ENCODE data around the gene UBE2Q1.

The UBE2Q1 gene

DNA sequence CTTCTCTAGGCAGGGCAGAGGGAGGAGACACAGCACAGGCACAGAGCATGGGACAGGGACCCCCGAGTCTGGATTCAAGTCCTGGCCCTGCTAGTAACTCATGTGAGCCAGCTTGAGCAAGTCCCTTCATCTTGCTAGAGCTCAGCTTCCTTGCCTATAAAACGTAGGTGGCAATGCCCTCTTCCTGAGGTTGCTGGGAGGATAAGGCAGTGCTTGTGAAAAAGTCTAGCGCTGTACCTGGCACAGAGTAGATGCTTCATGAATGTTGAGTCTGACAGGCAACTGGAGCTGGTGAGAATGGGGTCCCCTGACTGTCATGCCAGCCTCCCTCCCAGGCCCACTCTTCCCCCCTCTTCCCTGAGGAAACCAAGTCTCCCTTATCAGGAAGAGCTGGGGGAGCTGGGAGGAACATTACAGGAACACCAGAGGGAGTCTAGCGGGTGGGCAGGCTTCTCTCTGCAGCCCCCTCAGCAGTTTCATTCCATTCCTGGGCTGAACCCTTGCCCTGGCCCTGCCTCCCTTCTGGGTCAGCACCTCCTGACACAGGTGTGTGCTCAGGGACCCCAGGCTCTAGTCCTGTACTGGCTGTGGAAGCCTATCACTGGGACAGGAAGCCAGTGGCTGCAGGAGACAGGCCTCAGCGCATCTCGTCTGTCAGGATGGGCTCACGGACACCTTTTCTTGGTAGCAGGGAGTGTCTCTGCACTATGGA is 19.0 kb upstream of the UBE2Q1 start:
- no peak for DNase-seq (ENCODE audit: low read depth in 2 of 2)

DNA sequence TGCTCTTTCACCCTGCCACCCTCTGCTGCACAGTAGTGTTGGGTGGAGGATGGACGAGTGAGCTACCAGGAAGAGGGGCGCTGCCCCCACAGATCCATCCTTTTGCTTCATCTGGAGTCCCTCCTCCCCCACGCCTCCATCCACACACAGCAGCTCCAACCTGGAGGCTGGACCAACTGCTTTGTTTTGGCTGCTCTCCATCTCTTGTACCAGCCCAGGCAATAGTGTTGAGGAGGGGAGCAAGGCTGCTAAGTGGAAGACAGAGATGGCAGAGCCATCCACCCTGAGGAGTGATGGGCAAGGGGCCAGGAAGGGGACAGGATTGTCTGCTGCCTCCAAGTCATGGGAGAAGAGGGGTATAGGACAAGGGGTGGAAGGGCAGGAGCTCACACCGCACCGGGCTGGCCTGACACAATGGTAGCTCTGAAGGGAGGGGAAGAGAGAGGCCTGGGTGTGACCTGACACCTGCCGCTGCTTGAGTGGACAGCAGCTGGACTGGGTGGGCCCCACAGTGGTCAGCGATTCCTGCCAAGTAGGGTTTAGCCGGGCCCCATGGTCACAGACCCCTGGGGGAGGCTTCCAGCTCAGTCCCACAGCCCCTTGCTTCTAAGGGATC is 17.6 kb upstream of the UBE2Q1 start:
- DNase-seq (ENCODE audit: low read depth in 2 of 2), result no peak

DNA sequence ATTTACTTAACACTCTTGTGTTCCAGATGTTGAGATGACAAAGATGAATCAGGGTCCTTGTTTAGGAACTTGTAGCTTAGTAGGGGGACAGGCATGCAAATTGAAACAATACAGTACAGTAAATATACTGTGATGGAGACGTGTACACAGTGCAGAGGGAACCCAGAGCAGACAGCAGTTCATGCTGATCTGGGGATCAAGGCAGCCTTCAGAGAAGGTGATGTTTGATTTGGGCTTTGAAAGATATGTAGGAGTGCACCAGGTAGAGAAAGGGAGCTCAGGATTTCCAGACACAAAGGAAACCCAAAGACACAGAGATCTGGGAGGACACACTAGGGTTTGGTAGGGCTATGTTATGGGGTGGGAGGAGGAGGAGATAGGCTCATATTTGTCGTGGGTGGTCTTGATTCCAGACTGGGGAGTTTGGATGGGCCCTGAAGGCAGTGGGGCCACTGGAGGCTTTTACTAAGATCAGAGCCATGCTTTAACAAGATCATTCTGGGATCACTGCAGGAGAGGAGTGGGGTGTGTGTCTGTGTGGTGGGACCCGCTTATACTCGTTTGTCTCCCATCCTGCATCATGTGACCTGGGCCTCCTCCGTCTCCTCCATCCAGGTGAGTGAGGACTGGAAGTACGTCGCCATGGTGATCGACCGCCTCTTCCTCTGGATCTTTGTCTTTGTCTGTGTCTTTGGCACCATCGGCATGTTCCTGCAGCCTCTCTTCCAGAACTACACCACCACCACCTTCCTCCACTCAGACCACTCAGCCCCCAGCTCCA is 16.9 kb upstream of the UBE2Q1 start:
- no peak for DNase-seq (ENCODE audit: low read depth in 2 of 2)

DNA sequence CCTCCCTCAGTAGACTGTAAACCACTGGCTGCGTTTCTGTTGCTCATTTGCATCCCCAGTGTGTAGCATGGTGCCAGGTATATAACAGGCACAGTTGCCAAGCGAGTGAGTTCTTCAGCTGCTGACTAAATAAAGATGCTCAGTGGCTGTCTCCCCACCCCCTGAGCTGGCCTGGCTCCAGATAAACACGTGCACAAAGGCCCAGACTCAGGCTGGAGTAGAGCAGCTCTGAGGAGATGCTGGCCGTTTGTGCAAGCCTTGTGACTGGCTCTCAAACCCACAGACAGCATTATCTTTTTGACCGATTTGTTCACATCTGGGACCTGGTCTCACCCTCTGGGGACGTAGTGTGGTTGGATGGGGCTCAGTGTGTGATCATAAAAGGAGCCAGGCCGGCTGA is 16.3 kb upstream of the UBE2Q1 start:
- no peak for DNase-seq (ENCODE audit: low read depth in 2 of 2)

DNA sequence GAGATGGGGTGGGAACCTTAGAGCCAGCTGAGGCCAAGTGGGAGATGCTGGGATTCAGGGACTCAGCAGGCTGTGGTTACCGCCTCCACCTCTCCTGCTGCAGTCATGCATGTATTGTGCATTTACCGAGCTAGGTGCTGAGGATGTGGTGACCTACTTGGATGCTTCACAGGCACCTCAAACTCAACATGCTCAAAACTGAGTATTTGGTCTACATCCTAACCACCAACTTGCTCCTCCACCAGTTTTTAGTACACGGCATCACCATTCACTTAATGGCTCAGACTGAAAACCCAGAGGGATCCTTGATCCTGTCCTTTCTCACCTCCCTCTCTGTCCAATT is 14.7 kb upstream of the UBE2Q1 start:
- no peak for DNase-seq (ENCODE audit: low read depth in 2 of 2)

DNA sequence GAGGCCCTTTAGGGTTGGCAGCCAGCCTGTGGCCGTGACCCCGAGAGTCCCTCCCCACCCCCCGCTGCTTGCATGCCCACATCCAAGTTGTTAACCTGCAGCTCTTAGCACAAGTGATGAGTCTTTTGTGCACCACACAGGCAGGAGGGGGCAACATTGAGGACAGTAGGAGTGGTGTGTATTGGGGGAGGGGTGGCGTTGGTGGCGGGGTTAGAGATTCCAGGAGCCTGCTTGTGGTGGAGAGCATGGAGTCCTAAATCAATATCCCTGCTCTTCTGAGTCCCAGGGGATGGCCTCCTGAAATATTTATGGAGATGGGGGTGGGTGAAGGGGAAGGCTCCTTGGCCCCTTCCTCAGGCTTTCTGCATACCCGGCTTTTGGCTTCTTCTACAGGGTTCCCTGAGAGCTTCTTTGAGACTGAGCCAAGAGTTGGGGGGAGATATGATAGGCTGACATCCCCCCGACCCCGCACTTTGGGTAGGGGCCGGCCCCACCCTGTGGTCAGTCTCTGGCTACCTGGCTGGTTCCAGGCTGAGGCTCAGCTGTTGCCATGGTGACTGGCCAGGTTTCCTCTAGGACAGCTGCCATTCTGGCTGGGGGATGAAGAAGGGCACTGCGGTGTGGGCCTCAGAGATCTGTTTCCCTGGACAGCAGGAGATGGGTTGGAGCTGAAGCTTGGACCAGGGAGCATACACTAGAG is 14.2 kb upstream of the UBE2Q1 start:
- no peak for DNase-seq (ENCODE audit: low read depth in 2 of 2)

DNA sequence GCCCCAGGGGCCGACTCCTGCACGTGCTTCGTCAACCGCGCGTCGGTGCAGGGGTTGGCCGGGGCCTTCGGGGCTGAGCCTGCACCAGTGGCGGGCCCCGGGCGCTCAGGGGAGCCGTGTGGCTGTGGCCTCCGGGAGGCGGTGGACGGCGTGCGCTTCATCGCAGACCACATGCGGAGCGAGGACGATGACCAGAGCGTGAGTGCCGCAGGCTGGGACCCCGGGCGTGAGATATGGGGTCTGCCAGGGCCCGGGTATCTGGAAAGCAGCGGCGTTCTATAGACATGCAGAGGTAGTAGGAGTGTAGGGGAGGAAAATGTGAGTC is 13.5 kb upstream of the UBE2Q1 start:
- DNase-seq (ENCODE audit: low read depth in 2 of 2), result no peak

DNA sequence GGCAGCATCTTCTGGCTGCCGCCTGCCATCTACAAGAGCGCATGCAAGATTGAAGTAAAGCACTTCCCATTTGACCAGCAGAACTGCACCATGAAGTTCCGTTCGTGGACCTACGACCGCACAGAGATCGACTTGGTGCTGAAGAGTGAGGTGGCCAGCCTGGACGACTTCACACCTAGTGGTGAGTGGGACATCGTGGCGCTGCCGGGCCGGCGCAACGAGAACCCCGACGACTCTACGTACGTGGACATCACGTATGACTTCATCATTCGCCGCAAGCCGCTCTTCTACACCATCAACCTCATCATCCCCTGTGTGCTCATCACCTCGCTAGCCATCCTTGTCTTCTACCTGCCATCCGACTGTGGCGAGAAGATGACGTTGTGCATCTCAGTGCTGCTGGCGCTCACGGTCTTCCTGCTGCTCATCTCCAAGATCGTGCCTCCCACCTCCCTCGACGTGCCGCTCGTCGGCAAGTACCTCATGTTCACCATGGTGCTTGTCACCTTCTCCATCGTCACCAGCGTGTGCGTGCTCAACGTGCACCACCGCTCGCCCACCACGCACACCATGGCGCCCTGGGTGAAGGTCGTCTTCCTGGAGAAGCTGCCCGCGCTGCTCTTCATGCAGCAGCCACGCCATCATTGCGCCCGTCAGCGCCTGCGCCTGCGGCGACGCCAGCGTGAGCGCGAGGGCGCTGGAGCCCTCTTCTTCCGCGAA is 12.9 kb upstream of the UBE2Q1 start:
- no peak for DNase-seq (ENCODE audit: low read depth in 2 of 2)

DNA sequence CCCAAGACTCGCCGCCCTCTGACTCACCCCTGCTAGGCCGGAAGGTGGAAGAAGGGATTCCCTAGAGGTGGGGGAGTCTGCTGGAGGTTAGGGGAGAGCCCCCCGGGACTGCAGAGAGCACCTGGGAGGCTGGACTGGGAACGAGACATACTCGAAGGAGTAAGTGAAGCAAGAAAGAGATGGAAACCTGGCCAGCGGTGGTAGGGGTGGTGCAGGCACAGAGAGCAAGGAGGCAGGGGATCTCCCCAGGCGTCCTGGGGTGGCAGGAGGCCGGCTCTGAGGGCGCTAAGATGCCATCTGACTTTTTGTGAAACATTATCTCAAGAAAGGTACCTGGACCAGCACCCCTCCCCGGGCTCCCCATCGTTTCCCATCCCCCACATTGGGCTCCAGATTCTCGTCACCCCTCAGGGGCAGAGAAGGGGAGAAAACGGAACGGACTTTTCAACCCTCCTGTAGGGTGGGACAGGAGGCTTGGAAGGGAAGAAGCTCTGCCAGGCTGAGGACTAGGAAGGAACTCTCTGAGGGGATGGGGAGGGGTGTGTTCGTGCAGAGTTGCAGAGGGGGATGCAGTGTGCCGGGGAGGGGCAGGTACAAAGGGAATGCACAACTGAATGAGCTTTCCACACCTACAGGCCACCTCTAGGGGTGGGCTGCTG is 9.8 kb upstream of the UBE2Q1 start:
- DNase-seq (ENCODE audit: low read depth in 2 of 2), result no peak

DNA sequence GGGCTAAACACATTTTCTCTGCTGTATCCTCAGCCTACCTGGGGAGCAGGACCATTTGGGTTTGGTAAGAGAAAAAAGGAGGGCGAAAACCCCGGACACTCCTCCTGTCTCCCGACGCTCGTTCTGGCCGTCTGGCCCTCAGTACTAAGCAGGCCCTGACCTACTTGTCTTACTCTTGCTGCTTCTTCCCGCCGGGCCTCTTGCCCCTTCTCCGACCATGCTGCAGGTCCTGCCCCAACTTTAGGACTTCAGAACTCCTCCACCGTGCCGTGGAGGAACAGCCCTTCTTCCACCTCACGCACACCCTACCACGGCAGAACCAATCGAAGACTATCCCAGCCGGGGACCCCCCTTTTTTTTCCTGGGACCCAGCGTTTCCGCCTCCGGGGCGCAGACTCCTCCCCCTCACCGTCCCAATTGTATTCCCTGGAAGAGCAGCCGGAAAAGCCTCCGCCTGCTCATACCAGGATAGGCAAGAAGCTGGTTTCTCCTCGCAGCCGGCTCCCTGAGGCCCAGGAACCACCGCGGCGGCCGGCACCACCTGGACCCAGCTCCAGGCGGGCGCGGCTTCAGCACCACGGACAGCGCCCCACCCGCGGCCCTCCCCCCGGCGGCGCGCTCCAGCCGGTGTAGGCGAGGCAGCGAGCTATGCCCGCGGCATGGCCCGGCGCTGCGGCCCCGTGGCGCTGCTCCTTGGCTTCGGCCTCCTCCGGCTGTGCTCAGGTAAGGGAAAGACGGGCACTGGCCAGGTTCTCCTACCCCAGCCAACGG is 9.1 kb upstream of the UBE2Q1 start, which contains the start of gene CHRNB2:
CHRNB2 (plus strand) TSS at position 393 of the 771 bp plus-strand sequence; CDS start at position 660, 267 bp downstream.
- DNase-seq (ENCODE audit: low read depth in 2 of 2), result peak; percentile 46 to 55

DNA sequence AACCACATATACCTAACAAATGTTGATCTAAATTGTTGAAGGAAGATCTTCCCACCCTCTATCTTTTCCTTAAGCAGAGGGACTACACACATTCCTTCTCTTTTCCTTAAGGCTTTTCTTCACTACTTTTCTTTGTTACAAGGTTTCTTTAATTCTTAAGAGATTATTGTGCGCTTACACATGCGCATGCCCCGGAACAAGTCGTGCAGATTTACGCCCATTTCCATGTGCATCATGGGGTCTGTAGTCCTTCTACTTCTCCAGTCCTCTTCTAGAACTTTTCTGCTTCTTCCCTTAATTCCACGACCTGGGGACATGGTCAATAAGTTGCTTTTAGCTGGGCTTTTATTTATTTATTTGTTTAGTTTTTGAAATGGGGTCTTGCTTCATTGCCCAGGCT is 7.4 kb upstream of the UBE2Q1 start:
- no peak for DNase-seq (ENCODE audit: low read depth in 2 of 2)

DNA sequence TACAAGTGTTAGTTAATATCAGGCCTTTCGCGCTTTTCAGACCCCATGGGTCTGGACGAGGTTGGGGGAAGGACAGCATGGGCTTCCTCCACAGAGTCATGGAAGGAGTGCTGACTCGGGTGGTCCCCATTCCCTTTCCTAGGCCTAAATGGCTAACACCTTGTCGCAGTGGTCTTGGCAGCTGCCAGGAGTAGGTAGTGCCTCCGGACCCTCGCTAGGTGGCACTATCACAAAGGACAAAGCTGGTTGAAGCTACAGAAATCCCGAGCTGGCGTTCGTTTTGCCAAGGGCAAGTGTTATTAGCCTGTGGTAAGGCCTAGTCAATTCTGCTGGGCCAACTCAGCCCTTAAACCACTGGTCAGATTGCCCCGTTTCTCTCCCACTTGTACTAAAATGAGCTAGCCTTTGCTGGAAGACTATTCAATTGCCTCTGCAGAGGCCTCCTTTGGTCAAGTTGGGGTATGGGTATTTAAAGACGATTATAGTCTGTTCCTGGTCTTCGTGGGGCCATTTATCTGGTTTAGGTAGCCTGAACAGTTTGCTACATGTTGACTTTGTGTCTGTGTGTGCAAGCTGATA is 1.1 kb upstream of the UBE2Q1 start:
- DNase-seq (ENCODE audit: low read depth in 2 of 2), result peak; percentile 73

DNA sequence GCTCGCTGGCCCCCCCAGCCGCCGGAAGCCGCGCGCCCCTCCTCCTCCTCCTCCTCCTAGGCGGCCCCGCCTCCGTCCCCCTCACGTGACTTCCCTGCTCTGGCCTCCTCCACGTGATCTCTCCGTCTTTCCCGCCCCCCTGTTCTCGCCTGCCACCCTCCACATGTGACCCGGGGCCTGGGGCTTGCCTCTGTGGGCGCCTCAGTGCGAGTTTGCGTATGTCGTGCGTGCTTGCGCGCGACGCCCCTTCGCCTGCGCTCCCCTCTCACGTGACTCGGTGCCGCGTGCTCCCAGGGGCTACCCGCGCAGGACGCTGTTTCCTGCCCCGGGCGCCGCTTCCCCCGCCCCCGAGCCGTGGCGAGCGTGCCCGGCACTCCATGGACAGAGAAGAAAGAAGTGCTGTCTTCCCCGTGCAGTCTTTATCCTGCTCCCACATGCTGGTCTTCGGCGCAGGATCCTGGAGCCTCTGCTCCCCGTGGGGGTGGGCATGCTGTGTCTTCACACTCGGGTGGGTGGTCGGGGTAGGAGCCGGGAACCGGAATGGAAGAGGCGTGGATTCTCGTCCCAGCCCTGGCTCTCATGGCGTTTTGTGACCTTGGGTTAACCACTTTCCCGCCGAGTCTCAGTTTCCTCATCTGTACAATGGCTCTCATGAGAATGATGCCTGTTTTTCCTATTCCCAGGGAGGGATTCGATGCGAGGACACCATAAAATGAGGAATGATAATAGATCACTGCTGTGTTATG is 431 bp upstream of the UBE2Q1 start:
- peak; percentile 96 to 99 for DNase-seq (ENCODE audit: low read depth in 2 of 2)

DNA sequence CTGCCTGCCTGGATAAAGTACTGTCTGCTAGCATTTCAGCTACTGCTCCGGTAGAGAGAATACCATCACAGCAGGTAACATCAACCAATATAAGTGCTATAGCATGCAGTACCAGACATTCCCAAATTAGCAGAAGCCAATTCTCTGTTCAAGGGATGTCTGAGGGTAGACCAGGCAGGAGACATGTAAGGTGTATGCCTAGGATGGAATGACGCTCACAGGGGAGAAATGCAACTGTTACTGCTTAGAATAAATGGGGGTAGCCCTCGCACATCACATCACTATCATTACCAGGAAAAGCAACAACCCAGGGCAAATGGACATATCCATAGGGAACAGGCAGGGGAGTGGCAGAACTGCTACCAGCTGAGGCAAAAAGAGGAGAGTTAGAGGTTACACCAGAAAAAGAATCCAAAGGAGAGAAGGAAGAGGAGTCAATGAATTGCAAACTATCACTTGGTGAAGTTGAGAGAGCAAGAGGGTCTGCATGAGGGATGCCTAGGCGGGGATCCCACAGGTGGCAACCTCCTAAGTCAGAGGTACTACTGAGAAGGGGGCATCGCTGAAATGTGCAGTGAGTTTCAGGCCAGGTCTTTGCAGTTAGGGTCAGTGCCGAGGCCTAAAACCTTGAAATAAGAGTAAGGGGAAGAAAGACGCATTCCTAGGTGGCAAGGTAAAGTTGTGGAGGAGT is 1.1 kb downstream of the UBE2Q1 start:
- DNase-seq (ENCODE audit: low read depth in 2 of 2), result no peak

DNA sequence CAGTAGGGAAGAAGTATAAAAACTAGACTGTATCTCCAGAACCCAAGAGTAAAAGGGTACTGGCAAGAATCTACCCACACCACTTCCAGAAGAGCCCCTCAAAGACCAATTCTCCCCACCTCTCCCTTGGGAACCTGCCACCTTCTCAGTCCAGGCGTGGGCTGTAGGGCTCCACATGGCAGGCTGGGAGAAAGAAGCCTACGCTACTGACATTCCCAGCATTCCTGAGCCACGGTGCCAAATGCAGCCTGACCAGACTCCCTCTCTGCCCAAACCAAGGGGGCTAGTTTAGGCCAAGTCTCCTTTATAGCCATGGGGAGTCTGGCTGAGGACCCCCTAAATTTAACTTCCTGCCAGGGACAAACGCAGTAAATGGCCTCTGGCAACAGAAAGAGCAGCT is 2.0 kb downstream of the UBE2Q1 start:
- no peak for DNase-seq (ENCODE audit: low read depth in 2 of 2)

DNA sequence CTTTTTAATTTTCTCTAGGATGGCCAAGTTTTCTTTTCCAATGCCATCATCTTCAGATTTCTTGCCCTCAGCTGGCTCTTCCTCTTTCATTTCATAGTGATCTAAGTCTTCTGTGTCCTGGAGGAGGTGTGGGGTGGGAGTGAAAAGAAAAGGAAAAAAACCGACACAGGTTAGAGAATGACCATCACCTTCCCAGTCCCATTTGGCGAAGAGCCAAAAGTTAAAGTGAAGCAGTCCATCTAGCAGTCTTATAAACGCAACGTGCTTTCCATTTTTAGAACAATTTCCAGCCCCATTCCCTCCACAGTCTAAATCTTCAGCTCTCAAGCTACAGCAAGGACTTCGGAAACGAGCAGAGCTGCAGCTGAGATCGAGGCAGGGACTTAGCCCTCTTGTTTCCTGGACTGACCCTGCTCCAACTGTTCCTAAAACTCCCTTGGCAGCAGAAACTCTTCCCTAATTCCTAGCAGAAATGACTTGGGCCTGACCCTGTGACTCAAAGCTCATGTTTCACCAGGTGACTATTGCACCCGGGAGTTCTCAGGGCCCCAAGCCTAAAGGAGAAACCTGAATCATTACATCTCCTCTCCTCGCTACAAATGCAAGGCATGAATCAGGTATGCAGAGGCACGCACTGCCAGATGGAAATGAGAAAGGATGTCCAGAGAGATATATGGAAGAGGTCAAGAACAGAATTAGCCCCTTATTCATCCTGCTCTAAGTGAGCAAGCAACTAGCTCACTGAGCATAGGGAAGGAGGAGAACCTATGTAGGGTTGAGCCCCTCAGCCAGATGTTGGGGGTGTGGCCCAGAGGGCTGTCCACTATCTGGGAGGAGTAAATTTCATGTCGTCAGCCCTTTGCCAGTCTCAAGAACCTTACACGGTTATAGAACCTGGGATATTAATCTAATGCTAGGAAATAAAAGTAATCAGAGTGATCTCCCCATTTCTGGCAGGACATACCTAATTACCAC is 5.1 kb downstream of the UBE2Q1 start:
- no peak for DNase-seq (ENCODE audit: low read depth in 2 of 2)

DNA sequence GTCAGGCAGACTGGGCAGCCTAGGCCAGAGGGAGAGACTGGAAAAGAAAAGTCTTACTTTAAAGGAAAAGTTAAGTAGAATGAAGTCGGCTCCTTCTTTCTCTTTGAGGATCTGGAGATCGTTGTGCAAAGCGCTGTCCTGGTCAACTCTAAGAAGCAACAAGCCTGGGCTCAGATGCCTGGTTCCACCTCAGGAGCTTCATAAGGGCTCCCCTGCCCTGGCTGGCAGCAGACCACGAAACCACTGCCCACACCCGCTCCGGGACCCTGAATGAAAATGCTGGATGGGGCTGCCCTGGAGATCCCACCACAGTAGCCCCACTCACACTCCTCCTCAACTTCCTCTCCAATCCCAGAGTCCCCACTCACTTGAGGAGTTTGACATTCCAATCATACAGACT is 6.4 kb downstream of the UBE2Q1 start:
- no peak for DNase-seq (ENCODE audit: low read depth in 2 of 2)

DNA sequence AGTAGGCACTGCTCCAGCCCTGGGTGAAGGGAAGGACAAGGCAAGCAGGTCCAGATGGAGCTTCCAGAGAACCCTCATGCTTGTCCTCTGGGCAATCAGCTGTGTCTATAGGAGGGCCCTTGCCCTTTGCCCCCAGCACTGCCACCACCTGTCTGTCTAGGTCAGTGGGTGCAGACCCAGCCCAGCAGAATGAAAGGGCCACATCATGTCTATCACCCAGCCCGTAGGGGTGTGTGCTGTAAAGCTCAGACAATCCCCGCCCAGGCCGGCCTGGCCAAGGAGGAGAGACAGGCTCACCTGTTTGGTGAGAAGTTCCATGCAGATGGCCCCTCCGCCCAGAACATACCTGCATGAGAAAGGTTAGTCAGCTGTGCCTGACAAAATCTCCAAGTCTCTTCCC is 7.0 kb downstream of the UBE2Q1 start:
- DNase-seq (ENCODE audit: low read depth in 2 of 2), result no peak
